GM12801 (cell line): ENCODE measurements around the gene TMEM273.

Source experiments
- CTCF ChIP-seq: IDR thresholded peaks from one replicate; pipeline ENCODE4 v1.5.1; 2011; ENCODE audit warnings: control low read depth; ENCODE audit not compliant: insufficient read length; ENCODE audit errors: extremely low read depth

The TMEM273 gene

GRCh38 chr10:49175587-49176309 lies 12.4 kb downstream of the TMEM273 start:
- TF ChIP-seq CTCF: no peak

GRCh38 chr10:49174926-49175500 lies 13.2 kb downstream of the TMEM273 start:
- no peak for TF ChIP-seq CTCF

- TF ChIP-seq CTCF: no peak
These were observed 13.8 kb downstream of the TMEM273 start for GRCh38 chr10:49174261-49174925.

GRCh38 chr10:49173853-49174252 lies 14.3 kb downstream of the TMEM273 start:
- TF ChIP-seq CTCF: no peak

- no peak for TF ChIP-seq CTCF
These were observed 14.9 kb downstream of the TMEM273 start for GRCh38 chr10:49173201-49173772.

GRCh38 chr10:49172777-49173132 lies 15.4 kb downstream of the TMEM273 start:
- TF ChIP-seq CTCF: no peak

- no peak for TF ChIP-seq CTCF
These were observed 16.0 kb downstream of the TMEM273 start for GRCh38 chr10:49172061-49172776.
